Gastrocnemius medialis (tissue), 4 donors: Measurements from ENCODE around the gene PIMREG. TPM values are rescaled to one million over a fixed set of nuclear protein-coding genes. Genes with fewer than 3 reads are reported as not detected.

Source experiments
- ATAC-seq, 2 donors: fragments of 150-250 bp; one replicate each; pipeline ENCODE4 v1.9.1; 2016
- DNase-seq, 2 donors: peaks; one replicate each; pipeline ENCODE4 v3.0.0-alpha.2; 2019
- H3K27ac ChIP-seq, 4 donors: fragments of 200-600 bp; sonication (generic); 1 replicate in 1 of 4; 2 replicates in 3 of 4; pipeline ENCODE4 v1.5.1; 2016 to 2018; ENCODE audit warnings: mild to moderate bottlenecking in 2 of 4, moderate library complexity in 1 of 4
- H3K27me3 ChIP-seq, 3 donors: fragments of 200-600 bp; sonication (generic) in 2 of 3; 1 replicate in 1 of 3; 2 replicates in 2 of 3; pipeline versions ENCODE4 v1.5.1 to v1.6.0; 2016 to 2019; ENCODE audit warnings: mild to moderate bottlenecking in 1 of 3, moderate library complexity in 1 of 3
- H3K36me3 ChIP-seq, 2 donors: fragments of 200-600 bp; sonication (generic) in 1 of 2; one replicate each; pipeline ENCODE4 v1.5.1; 2017 to 2018
- H3K4me1 ChIP-seq, 2 donors: fragments of 200-600 bp; sonication (generic) in 1 of 2; one replicate each; pipeline ENCODE4 v1.5.1; 2016 to 2017; ENCODE audit warnings: mild to moderate bottlenecking in 2 of 2
- H3K4me3 ChIP-seq, 4 donors: fragments of 200-600 bp; sonication (generic) in 3 of 4; 1 replicate in 1 of 4; 2 replicates in 3 of 4; pipeline ENCODE4 v1.5.1; 2016 to 2019; ENCODE audit warnings: mild to moderate bottlenecking in 2 of 4
- H3K9me3 ChIP-seq, 3 donors: fragments of 200-600 bp; sonication (generic) in 2 of 3; 1 replicate in 1 of 3; 2 replicates in 2 of 3; pipeline ENCODE4 v1.5.1; 2016 to 2019
- CTCF ChIP-seq, 5 experiments: fragments of 450-650 bp in 3 of 5; fragments of 200-600 bp in 2 of 5; sonication (generic) in 2 of 5; IDR thresholded peaks in 4 of 5; conservative IDR thresholded peaks in 1 of 5; 1 replicate in 4 of 5; 2 replicates in 1 of 5; pipeline ENCODE4 v1.5.1; 2016 to 2019; ENCODE audit warnings: antibody characterized with exemption in 5 of 5, mild to moderate bottlenecking in 3 of 5, moderate library complexity in 3 of 5
- POLR2A ChIP-seq, 2 donors: fragments of 450-650 bp; IDR thresholded peaks; one replicate each; pipeline ENCODE4 v1.6.1; 2017; ENCODE audit warnings: antibody characterized with exemption in 2 of 2, mild to moderate bottlenecking in 2 of 2, moderate library complexity in 2 of 2
- in situ Hi-C, 4 donors: fragments of 200-750 bp; cut with MboI; loops; one replicate each; pipeline versions ENCODE4 v1.15.0 to v1.8.0; 2017; ENCODE audit warnings: low sequenced_read_pairs in 4 of 4
- intact Hi-C: fragments of 100-400 bp; cut with DNase I; formaldehyde crosslinking; loops from one replicate; pipeline ENCODE4 v1.15.1; 2023; ENCODE audit warnings: low total_unique reads
- total RNA-seq, 4 donors: library from RNA; depleted of rRNA; stranded (reverse); fragments of >200 nt; gene quantifications; one replicate each; pipeline versions ENCODE4 v1.1.0 to v1.2.3, GENCODE V29; 2016

Gene PIMREG
- total RNA-seq, 4 donors from 2014 or later: 0.51 TPM; not detected in 3

- no peaks in the 10 kb centered on the region for H3K36me3 ChIP-seq
- ATAC-seq (no peak), DNase-seq (no peak)
- H3K27me3 ChIP-seq: peaks cover 0 to 9% (median 0%) of the 10 kb centered on the region in 3 donors
- intact Hi-C loops (no loop called here), in situ Hi-C loops (loop anchor here in 1 of 4 donors (25.0 kb wide), 1 partner anchor 1209 kb away; the partner anchor contains the start of gene SCIMP)
- H3K27ac ChIP-seq: no peak overlapping the region
- no peak for TF ChIP-seq CTCF (IDR thresholded peaks at IDR 0.05 in 4 of 5, conservative IDR thresholded peaks at IDR 0.05 in 1 of 5)
- TF ChIP-seq POLR2A (IDR thresholded peaks at IDR 0.05): no peak
- H3K4me3 ChIP-seq: no peak overlapping the region
- H3K9me3 ChIP-seq: no peaks in the 10 kb centered on the region
- H3K4me1 ChIP-seq: peaks cover 0 to 15% of the 10 kb centered on the region in 2 donors
Measured at GRCh38 chr17:6446516-6447100, 2.4 kb downstream of the PIMREG start.

GRCh38 chr17:6448473-6448872 lies 4.2 kb downstream of the PIMREG start:
- TF ChIP-seq CTCF (IDR thresholded peaks at IDR 0.05 in 4 of 5, conservative IDR thresholded peaks at IDR 0.05 in 1 of 5): no peak
- no peak for TF ChIP-seq POLR2A (IDR thresholded peaks at IDR 0.05)
- intact Hi-C loops: no loop called here
- Histone ChIP-seq H3K9me3 (no peaks in the 10 kb centered on the region), H3K36me3 (no peaks in the 10 kb centered on the region), H3K4me1 (peaks cover 0 to 13% of the 10 kb centered on the region in 2 donors), H3K27ac (no peak overlapping the region), H3K4me3 (no peak overlapping the region), H3K27me3 (peaks cover 0 to 2% (median 0%) of the 10 kb centered on the region in 3 donors)
- in situ Hi-C loops: loop anchor here in 1 of 4 donors (25.0 kb wide), 1 partner anchor 1211 kb away; the partner anchor contains the start of gene SCIMP
- DNase-seq (no peak), ATAC-seq (no peak)

GRCh38 chr17:6449307-6449706 lies 5.1 kb downstream of the PIMREG start:
- in situ Hi-C loops (loop anchor here in 1 of 4 donors (25.0 kb wide), 1 partner anchor 1212 kb away; the partner anchor contains the start of gene SCIMP), intact Hi-C loops (no loop called here)
- TF ChIP-seq POLR2A (IDR thresholded peaks at IDR 0.05): no peak
- no peak for TF ChIP-seq CTCF (IDR thresholded peaks at IDR 0.05 in 4 of 5, conservative IDR thresholded peaks at IDR 0.05 in 1 of 5)
- Histone ChIP-seq H3K27ac (no peak overlapping the region), H3K4me3 (no peak overlapping the region), H3K4me1 (peaks cover 0 to 5% of the 10 kb centered on the region in 2 donors), H3K27me3 (peaks cover 0 to 4% (median 1%) of the 10 kb centered on the region in 3 donors), H3K36me3 (no peaks in the 10 kb centered on the region), H3K9me3 (no peaks in the 10 kb centered on the region)
- no peak for DNase-seq
- no peak for ATAC-seq

GRCh38 chr17:6450926-6451832 lies 6.9 kb downstream of the PIMREG start:
- in situ Hi-C loops (loop anchor here in 1 of 4 donors (25.0 kb wide), 1 partner anchor 136 kb away; no protein-coding TSS in a partner anchor), intact Hi-C loops (no loop called here)
- no peaks in the 10 kb centered on the region for H3K9me3 ChIP-seq
- H3K27me3 ChIP-seq: peaks cover 6 to 14% (median 12%) of the 10 kb centered on the region in 3 donors
- no peak for DNase-seq
- no peaks in the 10 kb centered on the region for H3K36me3 ChIP-seq
- H3K27ac ChIP-seq: no peak overlapping the region
- no peak for TF ChIP-seq POLR2A (IDR thresholded peaks at IDR 0.05)
- no peak for TF ChIP-seq CTCF (IDR thresholded peaks at IDR 0.05 in 4 of 5, conservative IDR thresholded peaks at IDR 0.05 in 1 of 5)
- ATAC-seq: no peak
- H3K4me1 ChIP-seq: no peaks in the 10 kb centered on the region
- H3K4me3 ChIP-seq: no peak overlapping the region
